IPS-18a (cell line): ENCODE data around the gene GRIN2A.

Experiments used
- H3K27ac ChIP-seq: one replicate; pipeline ENCODE4 v1.5.1; 2013; ENCODE audit warnings: low read length
- H3K27me3 ChIP-seq: one replicate; pipeline ENCODE4 v1.6.1; 2013; ENCODE audit warnings: mild to moderate bottlenecking, low read length; ENCODE audit not compliant: control insufficient read depth, insufficient read depth
- H3K36me3 ChIP-seq: one replicate; pipeline ENCODE4 v1.6.1; 2013; ENCODE audit warnings: low read depth, low read length; ENCODE audit not compliant: control insufficient read depth
- H3K4me1 ChIP-seq: one replicate; pipeline ENCODE4 v1.6.1; 2013; ENCODE audit warnings: low read depth, low read length; ENCODE audit not compliant: control insufficient read depth
- H3K4me3 ChIP-seq: one replicate; pipeline ENCODE4 v1.5.1; 2013; ENCODE audit warnings: low read length
- H3K9ac ChIP-seq: one replicate; pipeline ENCODE4 v1.6.1; 2013; ENCODE audit warnings: mild to moderate bottlenecking, low read length, moderate library complexity
- H3K9me3 ChIP-seq: one replicate; pipeline ENCODE4 v1.6.1; 2013; ENCODE audit warnings: low read depth, low read length; ENCODE audit not compliant: control insufficient read depth

Gene GRIN2A

DNA sequence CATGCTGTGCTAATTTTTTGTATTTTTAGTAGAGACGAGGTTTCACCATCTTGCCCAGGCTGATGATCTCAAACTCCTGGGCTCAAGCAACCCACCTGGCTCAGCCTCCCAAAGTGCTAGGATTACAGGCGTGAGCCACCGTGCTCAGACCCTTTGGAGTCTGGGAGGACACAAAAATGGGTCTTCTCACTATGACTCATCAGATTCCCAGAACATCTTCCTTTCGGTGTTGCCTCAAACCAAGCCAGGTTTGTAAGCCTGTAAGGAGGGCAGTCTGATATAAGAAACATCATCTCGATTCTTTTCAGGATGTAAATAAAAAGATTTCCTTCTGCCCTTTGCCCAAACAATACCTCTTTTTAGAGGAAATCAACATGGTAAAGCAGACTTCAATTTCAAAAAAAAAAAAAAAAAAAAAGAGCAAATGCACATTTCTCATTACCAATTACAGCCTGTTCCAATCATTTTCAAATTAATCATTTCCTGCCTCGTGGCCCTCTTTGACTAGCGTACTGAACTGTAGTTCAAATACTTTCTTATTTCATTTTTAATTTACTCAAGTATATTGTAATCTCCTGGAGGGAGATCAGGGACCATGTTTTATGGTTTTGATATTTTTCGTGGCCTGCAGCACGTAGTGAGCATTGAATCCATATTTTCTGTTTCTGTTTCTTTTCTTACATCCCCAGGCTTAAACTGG, 409.6 kb downstream of the GRIN2A start:
- no peaks in the 10 kb centered on the region for H3K27me3 ChIP-seq
- no peak overlapping the region for H3K9ac ChIP-seq
- H3K27ac ChIP-seq = no peak overlapping the region
- peaks cover 4% of the 10 kb centered on the region for H3K4me1 ChIP-seq
- H3K36me3 ChIP-seq = no peaks in the 10 kb centered on the region
- no peak overlapping the region for H3K4me3 ChIP-seq
- no peaks in the 10 kb centered on the region for H3K9me3 ChIP-seq

DNA sequence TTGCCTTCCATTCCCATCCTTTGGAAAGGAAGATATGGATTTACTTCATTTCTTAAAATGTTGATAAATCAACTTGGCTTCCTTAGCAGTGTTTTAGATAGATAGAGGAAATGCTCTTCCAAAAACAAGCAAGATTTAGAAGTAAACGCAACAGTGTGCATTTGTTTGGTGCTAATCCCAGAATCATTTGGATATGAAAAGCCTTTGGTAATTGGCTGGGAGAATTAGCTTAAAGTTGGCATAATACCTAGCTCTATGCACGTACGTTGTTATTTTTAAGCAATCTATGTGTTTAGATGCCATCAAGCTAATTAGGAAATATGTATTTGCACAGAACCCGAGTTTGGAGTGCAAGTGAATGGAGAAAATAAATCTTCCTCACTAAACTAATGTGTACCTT, 415.3 kb downstream of the GRIN2A start:
- Histone ChIP-seq H3K36me3 (no peaks in the 10 kb centered on the region), H3K4me1 (peaks cover 21% of the 10 kb centered on the region), H3K9me3 (no peaks in the 10 kb centered on the region), H3K4me3 (no peak overlapping the region), H3K27ac (no peak overlapping the region), H3K9ac (no peak overlapping the region), H3K27me3 (no peaks in the 10 kb centered on the region)

DNA sequence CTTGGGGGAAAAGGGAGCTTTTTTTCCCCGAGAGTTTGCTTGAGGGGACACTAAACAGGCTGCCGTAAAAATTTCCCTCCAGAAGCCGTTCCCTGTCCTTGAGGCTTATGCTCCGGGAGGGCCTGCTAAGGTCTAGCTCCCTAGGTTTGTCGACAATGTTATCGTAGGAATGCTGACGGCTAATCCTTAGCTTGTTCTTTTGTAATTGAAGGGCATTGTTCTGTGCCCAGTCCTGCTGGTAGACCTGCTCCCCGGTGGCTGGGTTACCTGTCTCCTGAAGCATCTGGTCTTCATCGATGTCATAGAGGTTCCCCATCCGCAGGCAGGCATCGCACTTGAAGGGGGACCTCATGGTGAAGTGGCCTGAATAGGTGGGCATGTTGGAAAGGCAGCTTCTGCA, 418.7 kb downstream of the GRIN2A start:
- Histone ChIP-seq H3K9me3 (no peaks in the 10 kb centered on the region), H3K36me3 (no peaks in the 10 kb centered on the region), H3K27ac (no peak overlapping the region), H3K9ac (no peak overlapping the region), H3K4me1 (peaks cover 18% of the 10 kb centered on the region), H3K27me3 (no peaks in the 10 kb centered on the region), H3K4me3 (no peak overlapping the region)

DNA sequence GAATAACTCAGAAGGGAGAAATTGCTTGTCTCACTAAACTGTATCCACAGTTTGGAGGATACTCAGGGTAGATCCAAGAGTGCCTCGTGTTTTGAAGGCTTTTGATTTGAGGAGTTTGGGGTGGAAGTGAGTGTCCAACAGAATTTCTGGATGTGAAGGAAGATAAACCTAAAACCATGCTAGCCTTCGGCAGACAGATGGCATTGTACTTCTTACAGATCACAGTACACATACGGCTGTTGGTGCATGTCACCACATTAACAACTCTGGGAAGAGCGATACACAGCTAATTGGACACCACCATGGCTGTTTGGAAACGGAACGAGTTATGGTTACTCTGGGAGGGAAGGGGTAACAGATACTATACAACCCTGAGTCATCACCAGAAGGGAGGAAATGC, 420.4 kb downstream of the GRIN2A start:
- Histone ChIP-seq H3K36me3 (no peaks in the 10 kb centered on the region), H3K9ac (no peak overlapping the region), H3K9me3 (no peaks in the 10 kb centered on the region), H3K27ac (no peak overlapping the region), H3K27me3 (no peaks in the 10 kb centered on the region), H3K4me1 (peaks cover 18% of the 10 kb centered on the region), H3K4me3 (no peak overlapping the region)

DNA sequence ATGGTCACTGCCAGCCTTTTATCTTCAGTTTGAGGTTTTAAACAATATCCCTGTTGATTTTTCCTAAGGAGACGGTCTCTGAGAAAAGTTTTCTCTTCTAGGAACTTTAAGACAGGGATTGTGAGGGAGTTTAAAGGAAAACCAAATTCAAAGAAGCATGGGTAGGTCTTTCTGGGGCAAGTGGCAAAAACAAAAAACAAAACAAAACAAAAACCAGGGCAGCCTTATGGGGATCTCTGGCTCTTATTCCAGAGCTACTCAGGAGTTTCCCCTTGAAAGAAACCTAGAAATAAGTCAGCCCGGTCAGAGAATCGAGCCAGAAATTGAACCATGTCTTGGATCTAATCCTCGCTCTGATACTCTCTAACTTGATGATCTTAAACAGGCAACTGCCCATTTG, 424.5 kb downstream of the GRIN2A start:
- Histone ChIP-seq H3K4me3 (no peak overlapping the region), H3K36me3 (no peaks in the 10 kb centered on the region), H3K9ac (no peak overlapping the region), H3K9me3 (no peaks in the 10 kb centered on the region), H3K27me3 (no peaks in the 10 kb centered on the region), H3K27ac (no peak overlapping the region), H3K4me1 (peaks cover 10% of the 10 kb centered on the region)

DNA sequence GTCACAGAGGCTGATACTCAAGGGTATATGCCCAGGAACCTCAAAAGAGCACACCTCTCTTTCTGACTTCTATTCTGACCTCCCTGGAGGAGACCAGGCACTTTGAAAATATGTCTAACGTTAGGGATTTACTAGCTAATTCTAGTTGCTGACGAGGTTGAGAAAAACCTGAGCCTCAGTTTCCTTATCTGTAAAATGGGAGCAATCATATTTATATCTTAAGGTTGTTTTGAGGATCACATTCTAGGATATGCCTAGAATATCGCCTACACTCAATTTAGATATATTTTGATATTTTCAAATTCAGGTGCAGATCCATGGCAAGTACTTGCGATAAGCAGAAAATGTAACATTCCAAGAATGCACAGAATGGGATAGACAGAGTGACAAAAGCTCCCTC, 425.8 kb downstream of the GRIN2A start:
- Histone ChIP-seq H3K36me3 (no peaks in the 10 kb centered on the region), H3K27ac (no peak overlapping the region), H3K9me3 (no peaks in the 10 kb centered on the region), H3K4me1 (peaks cover 10% of the 10 kb centered on the region), H3K9ac (no peak overlapping the region), H3K27me3 (no peaks in the 10 kb centered on the region), H3K4me3 (no peak overlapping the region)

DNA sequence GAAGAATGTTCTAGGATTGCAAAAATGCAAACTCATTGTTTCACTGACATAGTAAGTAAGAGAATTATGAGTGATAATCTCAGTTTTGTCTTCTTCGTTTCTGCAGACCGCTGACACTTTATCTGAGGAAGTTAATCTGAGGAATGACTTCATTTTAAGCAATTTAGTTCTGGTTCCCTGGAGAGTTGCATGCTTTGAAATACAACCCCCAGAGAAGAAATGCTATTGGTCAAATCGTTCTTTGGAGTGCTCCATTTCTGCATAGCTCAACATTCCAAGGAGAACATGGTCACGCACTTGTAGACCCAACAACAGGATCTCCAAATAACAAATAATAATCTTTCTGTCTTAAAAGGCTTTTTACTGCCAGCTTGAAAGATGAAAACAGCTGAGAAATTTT, 427.1 kb downstream of the GRIN2A start:
- Histone ChIP-seq H3K36me3 (no peaks in the 10 kb centered on the region), H3K4me1 (peaks cover 10% of the 10 kb centered on the region), H3K4me3 (no peak overlapping the region), H3K9ac (no peak overlapping the region), H3K27ac (no peak overlapping the region), H3K27me3 (no peaks in the 10 kb centered on the region), H3K9me3 (no peaks in the 10 kb centered on the region)

DNA sequence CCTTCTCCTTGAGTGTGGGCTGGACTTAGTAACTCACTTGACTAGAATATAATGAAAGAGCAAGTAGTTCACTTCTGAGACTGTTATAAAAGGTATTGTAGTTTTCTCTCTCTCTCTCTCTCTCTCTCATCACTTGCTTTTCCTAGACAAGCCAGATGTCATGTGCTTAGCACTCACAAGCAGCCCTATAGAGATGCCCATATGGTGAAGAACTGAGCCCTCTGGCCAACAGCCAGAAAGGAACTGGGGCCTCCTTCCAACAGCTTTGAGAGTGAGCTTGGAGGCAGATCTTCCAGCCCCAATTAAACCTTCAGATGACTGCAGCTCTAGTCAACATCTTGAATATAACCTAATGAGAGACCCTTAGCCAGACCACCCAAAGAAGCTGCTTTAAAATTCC, 440.5 kb downstream of the GRIN2A start:
- H3K4me3 ChIP-seq = no peak overlapping the region
- no peak overlapping the region for H3K27ac ChIP-seq
- no peaks in the 10 kb centered on the region for H3K36me3 ChIP-seq
- no peaks in the 10 kb centered on the region for H3K4me1 ChIP-seq
- H3K9me3 ChIP-seq = no peaks in the 10 kb centered on the region
- H3K9ac ChIP-seq = no peak overlapping the region
- H3K27me3 ChIP-seq = no peaks in the 10 kb centered on the region

DNA sequence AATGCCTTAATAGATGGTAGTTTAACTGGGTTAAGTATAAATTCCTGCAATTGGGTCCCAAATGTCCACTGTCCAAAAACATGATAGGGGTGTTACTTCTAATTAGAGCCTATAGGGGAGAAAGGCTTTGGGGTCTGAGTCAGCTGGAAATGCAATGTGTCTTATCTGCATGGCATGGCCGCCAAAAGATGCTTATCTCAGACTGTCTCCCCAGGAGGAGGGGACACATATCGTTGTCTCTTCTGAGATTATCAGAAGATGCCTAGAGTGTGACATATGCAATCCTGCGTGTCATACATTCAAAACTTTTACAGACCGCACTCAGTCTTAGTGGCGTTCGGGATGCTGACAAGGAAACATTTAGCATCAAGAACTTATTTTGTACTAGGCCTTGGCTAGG, 442.9 kb downstream of the GRIN2A start:
- H3K4me3 ChIP-seq = no peak overlapping the region

DNA sequence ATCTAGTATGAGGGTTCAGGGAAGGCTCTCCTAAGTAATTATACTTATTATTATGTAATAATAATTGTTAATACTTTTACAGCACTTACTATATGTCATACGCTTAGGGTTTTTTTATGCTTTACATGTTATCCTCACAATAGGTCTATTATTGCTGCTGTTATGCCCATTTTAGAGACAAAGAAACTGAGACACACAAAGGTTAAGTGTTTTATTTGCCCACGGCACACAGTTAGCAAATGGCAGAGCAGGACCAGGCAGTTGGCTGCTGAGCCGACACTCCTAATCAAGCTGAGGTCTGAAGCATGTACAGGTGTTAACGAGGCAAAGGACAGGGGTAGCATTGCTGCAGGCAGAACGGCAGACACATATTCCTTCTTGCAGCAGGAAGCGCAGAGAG, 443.5 kb downstream of the GRIN2A start:
- Histone ChIP-seq H3K9ac (no peak overlapping the region), H3K4me1 (peaks cover 3% of the 10 kb centered on the region), H3K36me3 (no peaks in the 10 kb centered on the region), H3K27ac (no peak overlapping the region), H3K9me3 (no peaks in the 10 kb centered on the region), H3K4me3 (no peak overlapping the region), H3K27me3 (no peaks in the 10 kb centered on the region)

More for the DNA sequence above, 442.9 kb downstream of the GRIN2A start:
- Histone ChIP-seq H3K9me3 (no peaks in the 10 kb centered on the region), H3K27me3 (no peaks in the 10 kb centered on the region), H3K27ac (no peak overlapping the region), H3K4me1 (peaks cover 3% of the 10 kb centered on the region), H3K9ac (no peak overlapping the region), H3K36me3 (no peaks in the 10 kb centered on the region)

DNA sequence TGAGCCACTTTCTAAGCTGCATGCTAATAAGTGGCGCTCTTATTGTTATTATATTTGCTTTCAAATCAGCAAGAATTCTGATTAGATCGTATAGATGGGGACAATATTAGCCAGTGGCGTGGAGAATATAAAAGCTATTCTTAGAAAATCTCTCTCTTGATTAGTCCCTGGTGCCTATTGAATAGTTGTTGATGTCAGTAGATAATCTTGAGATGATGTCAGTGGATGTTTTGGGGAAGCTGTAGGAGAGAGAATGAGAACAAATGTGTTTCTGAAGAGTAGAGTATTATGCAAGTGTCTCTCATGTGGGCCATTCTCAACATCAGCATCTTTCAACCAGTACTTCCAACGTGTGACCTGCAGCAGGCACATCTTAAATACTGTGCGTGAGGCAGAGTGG, 445.7 kb downstream of the GRIN2A start:
- Histone ChIP-seq H3K27ac (no peak overlapping the region), H3K4me1 (peaks cover 3% of the 10 kb centered on the region), H3K4me3 (no peak overlapping the region), H3K9me3 (no peaks in the 10 kb centered on the region), H3K36me3 (no peaks in the 10 kb centered on the region), H3K9ac (no peak overlapping the region), H3K27me3 (no peaks in the 10 kb centered on the region)

DNA sequence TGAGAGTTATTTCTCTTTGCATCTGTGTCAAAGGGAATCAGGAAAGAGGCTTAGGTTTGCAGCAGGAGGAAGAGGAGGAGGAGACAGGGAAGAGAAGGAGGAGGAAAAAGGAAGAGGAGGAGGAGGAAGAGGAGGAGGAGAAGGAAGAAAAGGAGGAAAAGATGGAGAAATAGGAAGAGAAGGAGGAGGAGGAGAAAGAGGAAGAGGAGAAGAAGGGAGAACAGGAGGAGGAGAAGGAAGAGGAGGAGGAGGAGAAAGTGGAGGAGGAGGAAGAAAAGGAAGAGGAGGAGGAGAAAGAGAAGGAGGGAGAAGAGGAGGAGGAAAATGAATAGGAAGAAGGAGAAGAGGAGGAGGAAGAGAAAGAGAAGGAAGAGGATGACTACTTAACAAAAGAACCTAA, 459.1 kb downstream of the GRIN2A start:
- Histone ChIP-seq H3K9ac (no peak overlapping the region), H3K4me3 (no peak overlapping the region), H3K27ac (no peak overlapping the region), H3K4me1 (no peaks in the 10 kb centered on the region), H3K27me3 (no peaks in the 10 kb centered on the region), H3K9me3 (no peaks in the 10 kb centered on the region), H3K36me3 (no peaks in the 10 kb centered on the region)
